Transverse colon (tissue), 4 donors: ENCODE results near the gene TUBB1.

ENCODE experiments used
- EP300 ChIP-seq: sonication (generic); formaldehyde crosslinking; IDR thresholded peaks from one replicate; pipeline ENCODE4 v1.6.1; 2017; ENCODE audit warnings: antibody characterized with exemption, low read depth
- POLR2A ChIP-seq: fragments of 450-650 bp; IDR thresholded peaks from one replicate; pipeline ENCODE4 v1.6.1; 2016; ENCODE audit warnings: antibody characterized with exemption, mild to moderate bottlenecking, moderate library complexity
- POLR2AphosphoS5 ChIP-seq, 3 donors: sonication (generic); formaldehyde crosslinking; IDR thresholded peaks; one replicate each; pipeline ENCODE4 v1.6.1; 2016; ENCODE audit warnings: antibody characterized with exemption in 3 of 3
- TF ChIP-seq, protein P1 (sequence below), 5 experiments: fragments of 200-600 bp in 3 of 5; fragments of 450-650 bp in 2 of 5; sonication (generic) in 3 of 5; IDR thresholded peaks; 1 replicate in 2 of 5; 2 replicates in 3 of 5; pipeline ENCODE4 v1.5.1; 2016 to 2017; ENCODE audit warnings: antibody characterized with exemption in 5 of 5, inconsistent platforms in 3 of 5, mild to moderate bottlenecking in 2 of 5, moderate library complexity in 1 of 5

- TF ChIP-seq, protein P1, sequence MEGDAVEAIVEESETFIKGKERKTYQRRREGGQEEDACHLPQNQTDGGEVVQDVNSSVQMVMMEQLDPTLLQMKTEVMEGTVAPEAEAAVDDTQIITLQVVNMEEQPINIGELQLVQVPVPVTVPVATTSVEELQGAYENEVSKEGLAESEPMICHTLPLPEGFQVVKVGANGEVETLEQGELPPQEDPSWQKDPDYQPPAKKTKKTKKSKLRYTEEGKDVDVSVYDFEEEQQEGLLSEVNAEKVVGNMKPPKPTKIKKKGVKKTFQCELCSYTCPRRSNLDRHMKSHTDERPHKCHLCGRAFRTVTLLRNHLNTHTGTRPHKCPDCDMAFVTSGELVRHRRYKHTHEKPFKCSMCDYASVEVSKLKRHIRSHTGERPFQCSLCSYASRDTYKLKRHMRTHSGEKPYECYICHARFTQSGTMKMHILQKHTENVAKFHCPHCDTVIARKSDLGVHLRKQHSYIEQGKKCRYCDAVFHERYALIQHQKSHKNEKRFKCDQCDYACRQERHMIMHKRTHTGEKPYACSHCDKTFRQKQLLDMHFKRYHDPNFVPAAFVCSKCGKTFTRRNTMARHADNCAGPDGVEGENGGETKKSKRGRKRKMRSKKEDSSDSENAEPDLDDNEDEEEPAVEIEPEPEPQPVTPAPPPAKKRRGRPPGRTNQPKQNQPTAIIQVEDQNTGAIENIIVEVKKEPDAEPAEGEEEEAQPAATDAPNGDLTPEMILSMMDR (IDR thresholded peaks at IDR 0.05), result no peak
- TF ChIP-seq POLR2AphosphoS5 (IDR thresholded peaks at IDR 0.05), result no peak
- TF ChIP-seq POLR2A, result no peak
- TF ChIP-seq EP300, result no peak
These were observed 49.8 kb upstream of the TUBB1 start for GRCh38 chr20:58969439-58969838.
